Spleen (tissue), 11 donors: Measurements from ENCODE around the gene IFFO2. TPM values are rescaled to one million over a fixed set of nuclear protein-coding genes. Genes with fewer than 3 reads are reported as not detected.

Experiments
- DNase-seq: peaks from one replicate; pipeline ENCODE4 v3.0.0-alpha.2; 2020
- H3K27ac ChIP-seq, 8 donors: fragments of 200-600 bp; sonication (generic) in 7 of 8; 1 replicate in 4 of 8; 2 replicates in 4 of 8; pipeline versions ENCODE4 v1.5.0 to v1.8.0; 2016 to 2021; ENCODE audit warnings: inconsistent platforms in 4 of 8, mild to moderate bottlenecking in 4 of 8, moderate library complexity in 1 of 8
- H3K27me3 ChIP-seq, 7 donors: fragments of 200-600 bp; sonication (generic) in 6 of 7; replicated peaks in 1 of 7; 1 replicate in 4 of 7; 2 replicates in 3 of 7; pipeline versions ENCODE4 v1.5.0 to v1.8.0; 2016 to 2021; ENCODE audit warnings: inconsistent platforms in 3 of 7, mild to moderate bottlenecking in 1 of 7
- H3K36me3 ChIP-seq, 6 donors: fragments of 200-600 bp; sonication (generic) in 5 of 6; 1 replicate in 4 of 6; 2 replicates in 2 of 6; pipeline versions ENCODE4 v1.5.0 to v1.8.0; 2016 to 2021; ENCODE audit warnings: inconsistent platforms in 2 of 6
- H3K4me1 ChIP-seq, 6 donors: fragments of 200-600 bp; sonication (generic) in 5 of 6; 1 replicate in 3 of 6; 2 replicates in 3 of 6; pipeline versions ENCODE4 v1.5.0 to v1.8.0; 2016 to 2021; ENCODE audit warnings: inconsistent platforms in 3 of 6
- H3K4me3 ChIP-seq, 8 donors: fragments of 200-600 bp; sonication (generic) in 7 of 8; 1 replicate in 4 of 8; 2 replicates in 4 of 8; pipeline versions ENCODE4 v1.5.0 to v1.8.0; 2016 to 2021; ENCODE audit warnings: inconsistent platforms in 4 of 8, mild to moderate bottlenecking in 4 of 8, moderate library complexity in 2 of 8
- H3K9me3 ChIP-seq, 8 donors: fragments of 200-600 bp; sonication (generic) in 7 of 8; 1 replicate in 4 of 8; 2 replicates in 4 of 8; pipeline versions ENCODE4 v1.5.0 to v1.8.0; 2016 to 2021; ENCODE audit warnings: inconsistent platforms in 4 of 8
- CTCF ChIP-seq, 11 experiments: fragments of 200-600 bp in 7 of 11; fragments of 450-650 bp in 4 of 11; sonication (generic) in 4 of 11; IDR thresholded peaks in 8 of 11; conservative IDR thresholded peaks in 3 of 11; 1 replicate in 7 of 11; 2 replicates in 4 of 11; pipeline versions ENCODE4 v1.4.0 to v1.8.0; 2016 to 2021; ENCODE audit warnings: antibody characterized with exemption in 11 of 11, inconsistent platforms in 4 of 11, mild to moderate bottlenecking in 1 of 11
- POLR2A ChIP-seq, 3 donors: fragments of 450-650 bp; IDR thresholded peaks; one replicate each; pipeline ENCODE4 v1.5.1; 2017; ENCODE audit warnings: antibody characterized with exemption in 3 of 3, mild to moderate bottlenecking in 1 of 3
- POLR2AphosphoS5 ChIP-seq, 3 donors: sonication (generic); formaldehyde crosslinking; IDR thresholded peaks; one replicate each; pipeline ENCODE4 v1.5.1; 2017; ENCODE audit warnings: antibody characterized with exemption in 3 of 3
- WGBS, 5 donors: extraction: QIAGEN DNeasy Blood & Tissue Kit in 3 of 5; methylation state at CpG; one replicate each; pipeline versions ENCODE4 v1.1.5 to v1.1.7; 2013 to 2018; 5-methylcytosine and 5-hydroxymethylcytosine counted together
- intact Hi-C: fragments of 100-400 bp; cut with DNase I; formaldehyde crosslinking; loops from one replicate; pipeline ENCODE4 v1.15.0; 2023; ENCODE audit warnings: low total_unique reads
- polyA plus RNA-seq, 3 donors: library from polyadenylated mRNA; stranded (reverse); fragments of 200-250 nt; gene quantifications; one replicate each; pipeline ENCODE4 v1.2.1, GENCODE V29; 2013
- total RNA-seq, 7 donors: library from RNA; depleted of rRNA in 3 of 7; stranded (reverse); fragments of >200 nt in 3 of 7; fragmentation: NEBNext Ultra II Directional in 4 of 7; extraction: Animal tissue kit (Norgen Biotek cat#: 25700) in 4 of 7; gene quantifications; one replicate each; pipeline versions ENCODE4 v1.1.0 to v1.2.1, GENCODE V29; 2016 to 2021
- donor health status: healthy with polysubstance abuse.
- donor health status: DM: no; HTN: no; CAD: no; lungs with moderate emphysema.
- donor health status: DM: no; HTN: no; CAD: no.
- donor health status: Bipolar disorder and iron deficiency.
- donor health status: healthy.
- donor health status: DM: no; HTN: no; CAD: no.
- donor health status: DM: yes; HTN: yes; CAD: no.

The IFFO2 gene
- total and polyA plus RNA-seq, 10 donors: 2.7 to 19.7 (median 14.8) TPM

GRCh38 chr1:18912550-18912949 lies 43.9 kb downstream of the IFFO2 start:
- Histone ChIP-seq H3K36me3 (peaks cover 0 to 80% (median 53%) of the 10 kb centered on the region in 6 donors), H3K4me3 (no peak overlapping the region), H3K4me1 (peaks cover 12 to 55% (median 28%) of the 10 kb centered on the region in 6 donors), H3K9me3 (no peaks in the 10 kb centered on the region), H3K27ac (peak overlapping the region in 3 of 8 donors; percentile 46 to 76 (median 64)), H3K27me3 (no peaks in the 10 kb centered on the region)
- intact Hi-C loops: loop anchor here (5.0 kb wide), 2 partner anchors 45 to 60 kb away; partner anchors contain the start of gene IFFO2
- no peak for TF ChIP-seq CTCF (IDR thresholded peaks at IDR 0.05 in 8 of 11, conservative IDR thresholded peaks at IDR 0.05 in 3 of 11)
- no peak for TF ChIP-seq POLR2A (IDR thresholded peaks at IDR 0.05)
- no peak for TF ChIP-seq POLR2AphosphoS5 (IDR thresholded peaks at IDR 0.05)
- WGBS, 5 donors: 51 to 94% (median 90%) methylated on average over 3 of the region's 3 CpGs
- no peak for DNase-seq

- 63 to 79% (median 67%) methylated on average over 17 of the region's 17 CpGs for WGBS, 5 donors
- H3K27me3 ChIP-seq: no peaks in the 10 kb centered on the region
- peak overlapping the region; percentile 68 to 85 (median 76) for H3K27ac ChIP-seq
- TF ChIP-seq POLR2A (IDR thresholded peaks at IDR 0.05): no peak
- TF ChIP-seq CTCF (IDR thresholded peaks at IDR 0.05 in 8 of 11, conservative IDR thresholded peaks at IDR 0.05 in 3 of 11): no peak
- TF ChIP-seq POLR2AphosphoS5 (IDR thresholded peaks at IDR 0.05): no peak
- DNase-seq: no peak
- H3K4me3 ChIP-seq: no peak overlapping the region
- intact Hi-C loops: loop anchor here (10.0 kb wide), 1 partner anchor 186 kb away; no protein-coding TSS in a partner anchor
- H3K36me3 ChIP-seq: peaks cover 0 to 54% (median 32%) of the 10 kb centered on the region in 6 donors
- H3K4me1 ChIP-seq: peaks cover 20 to 55% (median 38%) of the 10 kb centered on the region in 6 donors
- H3K9me3 ChIP-seq: no peaks in the 10 kb centered on the region
Measured at GRCh38 chr1:18908911-18909771, 47.3 kb downstream of the IFFO2 start.

DNA sequence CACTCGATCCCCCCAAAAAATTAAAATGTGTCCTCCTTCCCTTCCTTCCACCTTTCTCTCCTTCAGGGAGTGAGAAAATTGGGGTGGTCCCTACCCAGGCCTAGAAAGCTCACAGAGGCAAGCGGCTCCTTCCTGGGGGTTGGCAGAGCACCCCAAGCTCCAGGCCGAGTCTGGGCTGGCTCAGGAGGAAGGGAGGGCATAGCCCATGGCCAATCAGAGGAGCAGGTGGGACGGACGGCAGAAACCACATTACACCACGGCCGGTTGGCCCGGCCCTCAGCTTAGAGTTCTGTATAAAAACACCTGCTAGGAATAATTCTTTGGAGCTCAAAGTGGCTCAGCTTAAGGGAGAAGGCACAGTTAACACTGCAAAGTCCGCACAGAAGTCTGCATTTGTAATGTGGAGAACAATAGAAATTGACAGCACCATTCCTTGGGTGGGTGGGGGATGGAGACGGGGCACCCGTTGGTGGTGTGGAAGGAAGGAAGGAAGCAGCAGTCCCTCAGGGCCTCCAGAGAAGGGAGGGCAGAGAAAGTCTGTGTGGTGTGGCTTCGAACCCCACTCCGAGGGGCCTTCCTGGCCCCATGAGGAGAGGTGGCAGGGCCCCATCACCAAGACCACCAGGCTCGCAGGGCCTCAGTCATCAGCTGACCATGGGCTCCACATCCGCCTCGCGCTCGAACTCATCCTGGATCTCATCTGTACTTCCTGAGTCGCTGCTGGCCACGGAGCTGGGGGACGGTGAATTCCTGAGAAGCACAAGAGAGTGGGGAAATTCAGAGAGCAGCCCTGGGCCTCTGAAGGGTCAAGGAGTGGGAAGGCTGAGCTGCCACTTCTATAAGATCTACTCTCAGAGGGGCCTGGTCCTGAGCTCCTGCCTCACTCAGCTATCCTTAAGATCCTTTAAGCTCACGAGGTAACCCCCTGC lies 48.3 kb downstream of the IFFO2 start:
- peak overlapping the region; percentile 68 to 85 (median 76) for H3K27ac ChIP-seq
- 20 to 44% (median 26%) methylated on average over 22 of the region's 22 CpGs for WGBS, 5 donors
- H3K36me3 ChIP-seq: peaks cover 0 to 54% (median 32%) of the 10 kb centered on the region in 6 donors
- intact Hi-C loops: loop anchor here (10.0 kb wide), 1 partner anchor 187 kb away; no protein-coding TSS in a partner anchor
- H3K4me3 ChIP-seq: peak overlapping the region in 1 of 8 donors; percentile 27
- peaks cover 18 to 56% (median 40%) of the 10 kb centered on the region in 6 donors for H3K4me1 ChIP-seq
- TF ChIP-seq POLR2AphosphoS5 (IDR thresholded peaks at IDR 0.05): peak in 1 of 3 donors; percentile 20
- TF ChIP-seq POLR2A (IDR thresholded peaks at IDR 0.05): no peak
- H3K27me3 ChIP-seq: no peaks in the 10 kb centered on the region
- DNase-seq: peak; percentile 88
- H3K9me3 ChIP-seq: no peaks in the 10 kb centered on the region
